H1 (cell line): ENCODE measurements around the gene PDZRN3.

Experiments used
- CBX5 ChIP-seq: fragments of 300-800, 300-1000 bp; sonication (generic); IDR thresholded peaks from 2 replicates; pipeline ENCODE4 v1.7.1; 2016; ENCODE audit warnings: antibody characterized with exemption, low read length, low read depth
- CHD2 ChIP-seq: IDR thresholded peaks from 2 replicates; pipeline ENCODE4 v1.6.1; 2012; ENCODE audit warnings: low read length, improper control_type of control experiment
- CTCF ChIP-seq, 3 experiments: IDR thresholded peaks; 1 replicate in 2 of 3; 2 replicates in 1 of 3; pipeline versions ENCODE4 v1.5.1 to v1.6.1; 2011; ENCODE audit warnings: low read length in 3 of 3, mild to moderate bottlenecking in 3 of 3, inconsistent platforms in 2 of 3, low read depth in 1 of 3, moderate library complexity in 1 of 3; ENCODE audit not compliant: insufficient read depth in 1 of 3; ENCODE audit errors: control extremely low read depth in 1 of 3
- EZH2 ChIP-seq: fragments of 200-600 bp; sonication (generic); IDR thresholded peaks from 2 replicates; pipeline ENCODE4 v1.7.1; 2012; ENCODE audit warnings: low read depth, mild to moderate bottlenecking, moderate library complexity, low read length, inconsistent platforms; ENCODE audit not compliant: severe bottlenecking
- JUND ChIP-seq: IDR thresholded peaks from 2 replicates; pipeline ENCODE4 v1.6.1; 2011; ENCODE audit warnings: mild to moderate bottlenecking, improper control_type of control experiment, low read length
- MAFK ChIP-seq: IDR thresholded peaks from 2 replicates; pipeline ENCODE4 v1.6.1; 2012; ENCODE audit warnings: low read depth, mild to moderate bottlenecking, improper control_type of control experiment, low read length
- MAX ChIP-seq: IDR thresholded peaks from 2 replicates; pipeline ENCODE4 v1.6.1; 2012; ENCODE audit warnings: inconsistent platforms
- POLR2A ChIP-seq, 2 experiments: IDR thresholded peaks; 1 replicate in 1 of 2; 2 replicates in 1 of 2; pipeline ENCODE4 v1.6.1; 2011; ENCODE audit warnings: low read depth in 2 of 2, low read length in 2 of 2, mild to moderate bottlenecking in 2 of 2; ENCODE audit errors: control extremely low read depth in 1 of 2
- POLR2AphosphoS5 ChIP-seq: IDR thresholded peaks from 2 replicates; pipeline ENCODE4 v1.6.1; 2011; ENCODE audit warnings: low read depth, low read length
- RAD21 ChIP-seq, 2 experiments: IDR thresholded peaks in 1 of 2; conservative IDR thresholded peaks in 1 of 2; 2 replicates each; pipeline ENCODE4 v1.6.1; 2011; ENCODE audit warnings: low read depth in 2 of 2, low read length in 2 of 2, improper control_type of control experiment in 1 of 2, inconsistent platforms in 1 of 2, mild to moderate bottlenecking in 1 of 2, moderate library complexity in 1 of 2
- USF2 ChIP-seq: IDR thresholded peaks from 2 replicates; pipeline ENCODE4 v1.6.1; 2011; ENCODE audit warnings: low read length, improper control_type of control experiment
- YY1 ChIP-seq: IDR thresholded peaks from 2 replicates; pipeline ENCODE4 v1.6.1; 2011; ENCODE audit warnings: low read depth, mild to moderate bottlenecking, low read length
- TF ChIP-seq, protein P1 (sequence below): IDR thresholded peaks from 2 replicates; pipeline ENCODE4 v1.6.1; 2012; ENCODE audit warnings: low read length, inconsistent platforms
- TF ChIP-seq, protein P2 (sequence below): IDR thresholded peaks from 2 replicates; pipeline ENCODE4 v1.6.1; 2011; ENCODE audit warnings: low read depth, mild to moderate bottlenecking, low read length; ENCODE audit not compliant: insufficient read depth

DNA sequence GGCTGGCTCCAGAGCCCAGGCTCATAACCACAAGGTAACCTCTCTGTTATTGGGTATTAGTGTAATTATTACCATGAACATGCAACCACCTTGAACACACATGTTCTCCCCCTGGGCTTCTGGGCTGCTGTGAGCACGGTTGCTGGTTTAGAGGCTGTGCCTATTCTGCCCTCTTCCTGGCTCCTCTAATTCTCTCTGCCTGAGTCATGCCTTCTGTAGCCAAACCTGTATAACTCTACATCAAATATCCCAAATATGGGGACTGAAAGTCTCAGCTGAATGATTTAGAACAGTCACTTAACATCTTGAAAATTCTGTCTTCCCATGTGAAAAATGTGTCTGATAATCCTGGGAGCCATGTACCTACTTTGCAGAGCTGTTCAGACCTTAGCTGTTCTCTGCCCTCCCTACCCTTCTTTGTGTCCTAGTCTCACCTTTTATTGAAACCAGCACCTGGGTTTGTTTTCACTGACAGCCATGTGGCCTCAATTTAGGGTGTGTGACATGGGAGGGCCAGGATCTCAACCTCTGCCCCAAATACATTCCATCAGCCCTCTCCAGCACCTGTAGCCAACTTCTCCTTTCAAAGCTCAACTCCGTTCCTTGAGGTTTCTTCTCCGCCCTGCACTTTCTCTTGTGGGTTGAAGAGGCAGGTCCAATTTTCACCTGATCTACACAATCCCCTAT lies 60.7 kb downstream of the PDZRN3 start:
- TF ChIP-seq JUND (no peak), YY1 (no peak), CTCF (IDR thresholded peaks at IDR 0.05; ENCODE audit: control extremely low read depth in 1 of 3, insufficient read depth in 1 of 3, low read depth in 1 of 3, low read length in 3 of 3) (no peak), EZH2 (no peak), POLR2A (IDR thresholded peaks at IDR 0.05; ENCODE audit: control extremely low read depth in 1 of 2, low read depth in 2 of 2, low read length in 2 of 2) (no peak), CHD2 (no peak), POLR2AphosphoS5 (no peak), CBX5 (no peak), RAD21 (IDR thresholded peaks at IDR 0.05 in 1 of 2, conservative IDR thresholded peaks at IDR 0.05 in 1 of 2; ENCODE audit: low read depth in 2 of 2, low read length in 2 of 2) (no peak), MAX (no peak), MAFK (no peak), USF2 (no peak)
- TF ChIP-seq, protein P1, sequence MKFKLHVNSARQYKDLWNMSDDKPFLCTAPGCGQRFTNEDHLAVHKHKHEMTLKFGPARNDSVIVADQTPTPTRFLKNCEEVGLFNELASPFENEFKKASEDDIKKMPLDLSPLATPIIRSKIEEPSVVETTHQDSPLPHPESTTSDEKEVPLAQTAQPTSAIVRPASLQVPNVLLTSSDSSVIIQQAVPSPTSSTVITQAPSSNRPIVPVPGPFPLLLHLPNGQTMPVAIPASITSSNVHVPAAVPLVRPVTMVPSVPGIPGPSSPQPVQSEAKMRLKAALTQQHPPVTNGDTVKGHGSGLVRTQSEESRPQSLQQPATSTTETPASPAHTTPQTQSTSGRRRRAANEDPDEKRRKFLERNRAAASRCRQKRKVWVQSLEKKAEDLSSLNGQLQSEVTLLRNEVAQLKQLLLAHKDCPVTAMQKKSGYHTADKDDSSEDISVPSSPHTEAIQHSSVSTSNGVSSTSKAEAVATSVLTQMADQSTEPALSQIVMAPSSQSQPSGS, result no peak
- TF ChIP-seq, protein P2, sequence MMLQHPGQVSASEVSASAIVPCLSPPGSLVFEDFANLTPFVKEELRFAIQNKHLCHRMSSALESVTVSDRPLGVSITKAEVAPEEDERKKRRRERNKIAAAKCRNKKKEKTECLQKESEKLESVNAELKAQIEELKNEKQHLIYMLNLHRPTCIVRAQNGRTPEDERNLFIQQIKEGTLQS, result no peak
